Measurements from ENCODE around the gene PHETA2.

GRCh38 chr22:42025421-42025820 is 48.6 kb upstream of the PHETA2 start:
- TF ChIP-seq, protein P1, sequence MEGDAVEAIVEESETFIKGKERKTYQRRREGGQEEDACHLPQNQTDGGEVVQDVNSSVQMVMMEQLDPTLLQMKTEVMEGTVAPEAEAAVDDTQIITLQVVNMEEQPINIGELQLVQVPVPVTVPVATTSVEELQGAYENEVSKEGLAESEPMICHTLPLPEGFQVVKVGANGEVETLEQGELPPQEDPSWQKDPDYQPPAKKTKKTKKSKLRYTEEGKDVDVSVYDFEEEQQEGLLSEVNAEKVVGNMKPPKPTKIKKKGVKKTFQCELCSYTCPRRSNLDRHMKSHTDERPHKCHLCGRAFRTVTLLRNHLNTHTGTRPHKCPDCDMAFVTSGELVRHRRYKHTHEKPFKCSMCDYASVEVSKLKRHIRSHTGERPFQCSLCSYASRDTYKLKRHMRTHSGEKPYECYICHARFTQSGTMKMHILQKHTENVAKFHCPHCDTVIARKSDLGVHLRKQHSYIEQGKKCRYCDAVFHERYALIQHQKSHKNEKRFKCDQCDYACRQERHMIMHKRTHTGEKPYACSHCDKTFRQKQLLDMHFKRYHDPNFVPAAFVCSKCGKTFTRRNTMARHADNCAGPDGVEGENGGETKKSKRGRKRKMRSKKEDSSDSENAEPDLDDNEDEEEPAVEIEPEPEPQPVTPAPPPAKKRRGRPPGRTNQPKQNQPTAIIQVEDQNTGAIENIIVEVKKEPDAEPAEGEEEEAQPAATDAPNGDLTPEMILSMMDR (IDR thresholded peaks at IDR 0.05): no peak
- no peak for TF ChIP-seq POLR2A (IDR thresholded peaks at IDR 0.05)
